COLO668 (cell line): ENCODE measurements around the gene ZNF117.
"Not testable (repeated sequence)": the region's sequence is repeated elsewhere in the genome, so short reads cannot be mapped to it uniquely, and the experiment has no call there.

Source experiments
- DNase-seq: peaks from one replicate; lab custom pipeline; 2025; ENCODE audit not compliant: unreplicated experiment; lab: John Stamatoyannopoulos, UW

The ZNF117 gene

GRCh38 chr7:64997164-64997908 lies 6.5 kb upstream of the ZNF117 start:
- no peak for DNase-seq

GRCh38 chr7:64996305-64996704 lies 5.5 kb upstream of the ZNF117 start:
- DNase-seq: no peak

- DNase-seq: no peak
These were observed 3.1 kb upstream of the ZNF117 start for GRCh38 chr7:64993901-64994300.

GRCh38 chr7:64992971-64993370 lies 2.1 kb upstream of the ZNF117 start:
- no peak for DNase-seq

GRCh38 chr7:64990216-64990615 lies 620 bp downstream of the ZNF117 start:
- DNase-seq: no peak

- no peak for DNase-seq
These were observed 12.2 kb downstream of the ZNF117 start for GRCh38 chr7:64978497-64979203.

DNA sequence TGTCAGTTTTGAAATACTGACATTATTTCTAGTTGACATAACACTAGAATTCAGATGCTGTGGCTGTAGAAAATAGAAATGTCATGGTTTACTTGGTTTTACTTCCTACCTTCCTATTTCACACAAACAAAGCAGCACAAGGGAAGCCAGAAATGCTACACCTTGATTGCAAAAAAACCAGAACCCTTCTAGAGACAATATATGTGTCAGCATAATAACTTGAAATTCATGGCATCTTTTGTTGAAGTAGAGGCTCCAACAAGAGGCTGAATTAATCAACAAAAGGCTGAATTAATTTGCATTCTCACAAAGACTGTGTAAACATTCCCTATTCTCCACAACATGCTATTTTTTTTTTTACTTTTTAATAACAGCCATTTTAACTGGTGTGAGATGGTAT lies 25.2 kb downstream of the ZNF117 start:
- no peak for DNase-seq

DNA sequence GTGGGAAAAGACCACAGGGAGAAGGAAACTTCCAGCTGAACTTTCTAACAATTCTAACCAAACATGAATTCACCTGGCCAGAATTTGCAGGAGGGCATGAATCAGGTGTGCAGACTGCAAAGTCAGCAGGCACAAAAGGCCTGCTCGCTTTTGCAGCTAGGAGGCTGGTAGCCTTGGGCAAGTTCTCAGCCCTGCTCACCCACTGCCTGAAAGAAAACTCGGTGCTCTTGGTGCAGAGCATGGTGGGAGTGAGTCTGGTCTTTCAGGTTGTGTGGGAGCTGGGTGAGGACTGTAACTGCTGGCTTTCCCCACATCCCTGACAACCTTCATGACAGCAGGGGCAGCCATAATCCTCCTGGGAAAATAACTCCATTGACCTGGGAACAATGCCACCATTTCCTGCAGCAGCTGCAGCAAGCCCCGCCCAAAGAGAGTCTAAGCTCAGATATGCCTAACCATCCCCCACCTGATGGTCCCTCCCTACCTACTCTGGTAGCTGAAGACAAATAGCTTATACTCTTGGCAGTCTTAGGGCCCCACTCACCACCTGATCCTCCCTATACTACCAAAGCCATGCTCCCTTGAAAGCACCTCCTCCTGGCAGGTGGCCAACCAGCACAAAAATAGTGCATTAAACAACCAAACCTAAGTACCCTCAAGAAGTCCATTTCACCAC lies 31.6 kb downstream of the ZNF117 start:
- peak; percentile 74 for DNase-seq

GRCh38 chr7:64951250-64951848 lies 39.5 kb downstream of the ZNF117 start:
- DNase-seq: peak; percentile 8

GRCh38 chr7:64950673-64951072 lies 40.2 kb downstream of the ZNF117 start:
- DNase-seq: peak; percentile 55

GRCh38 chr7:64948774-64949173 lies 42.1 kb downstream of the ZNF117 start:
- not testable (repeated sequence) for DNase-seq

GRCh38 chr7:64947252-64948000 lies 43.4 kb downstream of the ZNF117 start:
- DNase-seq: peak; percentile 28

GRCh38 chr7:64946772-64947171 lies 44.1 kb downstream of the ZNF117 start:
- DNase-seq: peak; percentile 38

GRCh38 chr7:64945503-64946175 lies 45.2 kb downstream of the ZNF117 start:
- no peak for DNase-seq

- not testable (repeated sequence) for DNase-seq
These were observed 46.0 kb downstream of the ZNF117 start for GRCh38 chr7:64944667-64945502.

DNA sequence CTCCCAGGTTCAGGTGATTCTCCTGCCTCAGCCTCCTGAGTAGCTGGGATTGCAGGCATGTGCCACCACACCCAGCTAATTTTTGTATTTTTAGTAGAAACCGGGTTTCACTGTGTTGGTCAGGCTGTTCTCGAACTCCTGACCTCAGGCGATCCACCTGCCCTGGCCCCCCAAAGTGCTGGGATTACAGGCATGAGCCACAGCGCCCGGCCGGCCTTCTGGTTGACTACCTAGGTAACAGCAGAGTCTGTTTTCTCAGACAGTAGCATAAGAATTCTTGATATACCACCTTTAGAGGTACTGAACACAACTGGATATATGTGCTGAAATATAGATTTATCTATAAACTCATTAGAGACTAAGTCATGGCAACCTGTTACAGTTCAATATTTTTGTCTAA lies 50.8 kb downstream of the ZNF117 start:
- not testable (repeated sequence) for DNase-seq

DNA sequence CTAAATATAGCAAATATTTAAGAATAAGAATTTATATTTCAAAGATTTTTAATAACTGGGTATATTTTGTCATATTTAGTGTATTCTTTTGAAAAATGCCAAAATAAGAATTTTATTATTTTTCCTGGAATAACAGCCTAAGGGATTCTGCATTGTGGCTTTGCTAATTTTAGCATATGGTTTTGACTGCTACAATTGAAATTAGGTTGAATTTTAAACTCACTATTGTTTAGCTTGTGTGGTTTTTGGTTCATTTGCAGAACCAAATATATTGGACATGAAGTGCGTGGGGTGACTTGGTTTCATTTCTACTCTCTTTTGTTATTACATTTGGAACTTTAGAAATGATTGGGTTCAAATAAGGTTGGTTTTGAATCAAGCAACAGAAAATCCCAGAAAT lies 52.3 kb downstream of the ZNF117 start:
- no peak for DNase-seq

- DNase-seq: no peak
These were observed 56.4 kb downstream of the ZNF117 start for GRCh38 chr7:64934478-64934877.
